OCI-LY1 (cell line): ENCODE data around the gene RPH3AL.

ENCODE experiments used
- CTCF ChIP-seq: fragments of 200-600 bp; sonication (generic), shearing (Covaris generic); IDR thresholded peaks from 2 replicates; pipeline ENCODE4 v1.5.1; 2017; ENCODE audit warnings: mild to moderate bottlenecking, antibody characterized with exemption, low read length, moderate library complexity, mixed read lengths
- EZH2 ChIP-seq: fragments of 200-600 bp; sonication (generic), shearing (Covaris generic); IDR thresholded peaks from 2 replicates; pipeline ENCODE4 v1.8.0; 2017; ENCODE audit warnings: borderline replicate concordance, mixed run types, mild to moderate bottlenecking, antibody characterized with exemption, low read length, moderate library complexity, mixed read lengths

- TF ChIP-seq CTCF (no peak), EZH2 (no peak)
Observed at GRCh38 chr17:266701-267667, 85.6 kb downstream of the RPH3AL start.
